Measurements from ENCODE around the gene FZD8.

DNA sequence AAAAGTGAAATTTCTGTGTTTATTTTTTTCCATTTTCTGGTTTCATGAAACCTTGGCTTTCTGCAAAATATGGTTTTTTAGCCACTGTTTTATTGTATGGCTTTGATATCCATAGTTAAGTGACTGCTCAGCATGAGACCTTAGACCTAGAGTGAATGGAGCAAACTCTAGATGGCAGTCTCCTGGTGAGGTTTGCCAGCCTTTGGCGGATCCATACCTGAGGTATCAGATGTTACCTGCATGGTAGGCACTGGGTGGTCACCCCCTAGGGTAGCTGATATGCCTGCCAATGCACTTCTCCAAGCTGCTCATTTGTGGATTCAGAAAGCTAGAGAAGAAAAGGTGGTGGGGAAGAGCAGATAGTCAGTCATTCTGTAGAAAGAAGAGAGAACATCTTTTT, 17.4 kb upstream of the FZD8 start:
- TF ChIP-seq, protein P1, sequence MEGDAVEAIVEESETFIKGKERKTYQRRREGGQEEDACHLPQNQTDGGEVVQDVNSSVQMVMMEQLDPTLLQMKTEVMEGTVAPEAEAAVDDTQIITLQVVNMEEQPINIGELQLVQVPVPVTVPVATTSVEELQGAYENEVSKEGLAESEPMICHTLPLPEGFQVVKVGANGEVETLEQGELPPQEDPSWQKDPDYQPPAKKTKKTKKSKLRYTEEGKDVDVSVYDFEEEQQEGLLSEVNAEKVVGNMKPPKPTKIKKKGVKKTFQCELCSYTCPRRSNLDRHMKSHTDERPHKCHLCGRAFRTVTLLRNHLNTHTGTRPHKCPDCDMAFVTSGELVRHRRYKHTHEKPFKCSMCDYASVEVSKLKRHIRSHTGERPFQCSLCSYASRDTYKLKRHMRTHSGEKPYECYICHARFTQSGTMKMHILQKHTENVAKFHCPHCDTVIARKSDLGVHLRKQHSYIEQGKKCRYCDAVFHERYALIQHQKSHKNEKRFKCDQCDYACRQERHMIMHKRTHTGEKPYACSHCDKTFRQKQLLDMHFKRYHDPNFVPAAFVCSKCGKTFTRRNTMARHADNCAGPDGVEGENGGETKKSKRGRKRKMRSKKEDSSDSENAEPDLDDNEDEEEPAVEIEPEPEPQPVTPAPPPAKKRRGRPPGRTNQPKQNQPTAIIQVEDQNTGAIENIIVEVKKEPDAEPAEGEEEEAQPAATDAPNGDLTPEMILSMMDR (IDR thresholded peaks at IDR 0.05; ENCODE audit: insufficient read depth, low read length) = no peak
- TF ChIP-seq, protein P2, sequence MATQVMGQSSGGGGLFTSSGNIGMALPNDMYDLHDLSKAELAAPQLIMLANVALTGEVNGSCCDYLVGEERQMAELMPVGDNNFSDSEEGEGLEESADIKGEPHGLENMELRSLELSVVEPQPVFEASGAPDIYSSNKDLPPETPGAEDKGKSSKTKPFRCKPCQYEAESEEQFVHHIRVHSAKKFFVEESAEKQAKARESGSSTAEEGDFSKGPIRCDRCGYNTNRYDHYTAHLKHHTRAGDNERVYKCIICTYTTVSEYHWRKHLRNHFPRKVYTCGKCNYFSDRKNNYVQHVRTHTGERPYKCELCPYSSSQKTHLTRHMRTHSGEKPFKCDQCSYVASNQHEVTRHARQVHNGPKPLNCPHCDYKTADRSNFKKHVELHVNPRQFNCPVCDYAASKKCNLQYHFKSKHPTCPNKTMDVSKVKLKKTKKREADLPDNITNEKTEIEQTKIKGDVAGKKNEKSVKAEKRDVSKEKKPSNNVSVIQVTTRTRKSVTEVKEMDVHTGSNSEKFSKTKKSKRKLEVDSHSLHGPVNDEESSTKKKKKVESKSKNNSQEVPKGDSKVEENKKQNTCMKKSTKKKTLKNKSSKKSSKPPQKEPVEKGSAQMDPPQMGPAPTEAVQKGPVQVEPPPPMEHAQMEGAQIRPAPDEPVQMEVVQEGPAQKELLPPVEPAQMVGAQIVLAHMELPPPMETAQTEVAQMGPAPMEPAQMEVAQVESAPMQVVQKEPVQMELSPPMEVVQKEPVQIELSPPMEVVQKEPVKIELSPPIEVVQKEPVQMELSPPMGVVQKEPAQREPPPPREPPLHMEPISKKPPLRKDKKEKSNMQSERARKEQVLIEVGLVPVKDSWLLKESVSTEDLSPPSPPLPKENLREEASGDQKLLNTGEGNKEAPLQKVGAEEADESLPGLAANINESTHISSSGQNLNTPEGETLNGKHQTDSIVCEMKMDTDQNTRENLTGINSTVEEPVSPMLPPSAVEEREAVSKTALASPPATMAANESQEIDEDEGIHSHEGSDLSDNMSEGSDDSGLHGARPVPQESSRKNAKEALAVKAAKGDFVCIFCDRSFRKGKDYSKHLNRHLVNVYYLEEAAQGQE (IDR thresholded peaks at IDR 0.05; ENCODE audit: insufficient replicate concordance, low read depth) = no peak
- TF ChIP-seq POLR2AphosphoS5 (IDR thresholded peaks at IDR 0.05; ENCODE audit: low read depth) = no peak
